HepG2 (cell line): ENCODE data around the gene LTB4R2. TPM values are rescaled to one million over a fixed set of nuclear protein-coding genes. Genes with fewer than 3 reads are reported as not detected.
A peak's percentile ranks its signal among the peaks of the same experiment; 100 is the strongest.

Experiments
- ATF6 ChIP-seq: sonication (generic); formaldehyde crosslinking; conservative IDR thresholded peaks from 2 replicates; pipeline ENCODE4 v1.4.0; 2020; ENCODE audit warnings: missing genetic modification reagents
- DR1 ChIP-seq: sonication (generic); formaldehyde crosslinking; IDR thresholded peaks from 2 replicates; pipeline ENCODE4 v1.8.0; 2021; ENCODE audit warnings: mild to moderate bottlenecking, missing genetic modification reagents, inconsistent platforms
- FOXA1 ChIP-seq, 2 experiments: fragments of 450-650 bp in 1 of 2; sonication (generic) in 1 of 2; formaldehyde crosslinking in 1 of 2; IDR thresholded peaks; 2 replicates each; pipeline versions ENCODE4 v1.4.0 to v1.6.1; 2016 to 2020; ENCODE audit warnings: missing genetic modification reagents in 1 of 2
- GPN1 ChIP-seq: sonication (generic); formaldehyde crosslinking; IDR thresholded peaks from 2 replicates; pipeline ENCODE4 v1.5.1; 2020; ENCODE audit warnings: missing genetic modification reagents, borderline replicate concordance
- HOXA5 ChIP-seq: sonication (generic); formaldehyde crosslinking; IDR thresholded peaks from 2 replicates; pipeline ENCODE4 v1.4.0; 2020; ENCODE audit warnings: missing genetic modification reagents
- KDM5B ChIP-seq: sonication (generic); formaldehyde crosslinking; IDR thresholded peaks from 2 replicates; pipeline ENCODE4 v1.4.0; 2020; ENCODE audit warnings: missing genetic modification reagents, mild to moderate bottlenecking, borderline replicate concordance
- KLF16 ChIP-seq, 2 experiments: sonication (generic) in 1 of 2; formaldehyde crosslinking in 1 of 2; IDR thresholded peaks; 2 replicates each; pipeline versions ENCODE4 v1.6.1 to v1.8.0; 2016 to 2023; ENCODE audit warnings: missing genetic modification reagents in 2 of 2, missing compliant biosample characterization in 1 of 2
- LCORL ChIP-seq, 2 experiments: fragments of 450-650 bp in 1 of 2; sonication (generic) in 1 of 2; formaldehyde crosslinking in 1 of 2; IDR thresholded peaks; 2 replicates each; pipeline versions ENCODE4 v1.5.0 to v1.6.1; 2017 to 2020; ENCODE audit warnings: antibody characterized with exemption in 1 of 2, missing genetic modification reagents in 1 of 2
- NFKBIZ ChIP-seq: IDR thresholded peaks from 2 replicates; pipeline ENCODE4 v1.6.1; 2018; ENCODE audit warnings: missing genetic modification reagents, missing compliant biosample characterization
- NFYB ChIP-seq: sonication (generic); formaldehyde crosslinking; IDR thresholded peaks from 2 replicates; pipeline ENCODE4 v1.4.0; 2020; ENCODE audit warnings: missing genetic modification reagents
- NR2F1 ChIP-seq, 2 experiments: fragments of 450-650 bp in 1 of 2; formaldehyde crosslinking in 1 of 2; IDR thresholded peaks; 2 replicates each; pipeline versions ENCODE4 v1.5.0 to v1.6.1; 2016 to 2020; ENCODE audit warnings: mild to moderate bottlenecking in 1 of 2, missing compliant biosample characterization in 1 of 2, missing genetic modification reagents in 1 of 2, moderate library complexity in 1 of 2
- TBX2 ChIP-seq: sonication (generic); formaldehyde crosslinking; IDR thresholded peaks from 2 replicates; pipeline ENCODE4 v1.5.0; 2020; ENCODE audit warnings: missing genetic modification reagents, mild to moderate bottlenecking, borderline replicate concordance
- THYN1 ChIP-seq: sonication (generic); formaldehyde crosslinking; IDR thresholded peaks from 2 replicates; pipeline ENCODE4 v1.8.1; 2023; ENCODE audit warnings: low read depth, mild to moderate bottlenecking, moderate library complexity, missing genetic modification reagents, borderline replicate concordance
- ZBTB26 ChIP-seq: IDR thresholded peaks from 2 replicates; pipeline ENCODE4 v1.6.1; 2016; ENCODE audit warnings: missing compliant biosample characterization, missing genetic modification reagents, borderline replicate concordance
- ZNF205 ChIP-seq: IDR thresholded peaks from 2 replicates; pipeline ENCODE4 v1.6.1; 2018; ENCODE audit warnings: missing biosample characterization, missing genetic modification reagents
- ZNF441 ChIP-seq: sonication (generic); formaldehyde crosslinking; IDR thresholded peaks from 2 replicates; pipeline ENCODE4 v1.7.0; 2021; ENCODE audit warnings: missing genetic modification reagents, borderline replicate concordance
- ZNF446 ChIP-seq: sonication (generic); formaldehyde crosslinking; IDR thresholded peaks from 2 replicates; pipeline ENCODE4 v1.5.0; 2020; ENCODE audit warnings: mild to moderate bottlenecking, missing genetic modification reagents
- polyA plus RNA-seq, 8 experiments: library from polyadenylated mRNA; depleted of rRNA in 3 of 8; stranded (reverse) in 7 of 8; unstranded in 1 of 8; fragments of >200 nt; fragmentation: Illumina TruSeq in 4 of 8; extraction: Trizol in 4 of 8; gene quantifications; 2 replicates each; pipeline versions ENCODE4 v1.2.1 to v1.2.3, GENCODE V29; 2011 to 2016; ENCODE audit warnings: low read depth in 4 of 8, missing spikeins in 1 of 8, mixed read lengths in 1 of 8; ENCODE audit not compliant: insufficient read depth in 1 of 8
- total RNA-seq, 5 experiments: library from RNA; depleted of rRNA; stranded (reverse); fragments of >200 nt; fragmentation: Illumina TruSeq; extraction: Trizol; gene quantifications; 2 replicates each; pipeline ENCODE4 v1.2.3, GENCODE V29; 2016; ENCODE audit warnings: low read depth in 1 of 5
- TF ChIP-seq, protein P1 (sequence below), 2 experiments: fragments of 450-650 bp in 1 of 2; sonication (generic) in 1 of 2; formaldehyde crosslinking; IDR thresholded peaks; 2 replicates each; pipeline versions ENCODE4 v1.5.0 to v1.8.0; 2020 to 2022; ENCODE audit warnings: mild to moderate bottlenecking in 1 of 2, missing genetic modification reagents in 1 of 2
- TF ChIP-seq, protein P2 (sequence below): sonication (generic); formaldehyde crosslinking; conservative IDR thresholded peaks from 2 replicates; pipeline ENCODE4 v1.8.0; 2022; ENCODE audit warnings: low read depth, missing genetic modification reagents
- TF ChIP-seq, protein P3 (sequence below): sonication (generic); formaldehyde crosslinking; IDR thresholded peaks from 2 replicates; pipeline ENCODE4 v1.8.0; 2022; ENCODE audit warnings: missing genetic modification reagents, mild to moderate bottlenecking, borderline replicate concordance

LTB4R2 gene
- total and polyA plus RNA-seq, 2 of the 13 experiments (the other 11 are each of a cell fraction or from before 2014, with no cell fraction given), result 3.9 to 6.9 TPM

GRCh38 chr14:24297190-24297964 lies 12.6 kb upstream of the LTB4R2 start (continued):
- TF ChIP-seq NFYB (CRISPR knock-in tag) (0 out of 2 replicates have a peak, but pooled peaks have one; percentile 29), ZBTB26 (CRISPR knock-in tag) (no peak), HOXA5 (CRISPR knock-in tag) (0 out of 2 replicates have a peak, but pooled peaks have one; percentile 77), ZNF441 (peak; percentile 18; the same call in 1 of the 2 replicates), LCORL (IDR thresholded peaks at IDR 0.05) (no peak; the same call in 1 of the 2 replicates), LCORL (CRISPR knock-in tag; IDR thresholded peaks at IDR 0.05) (peak; percentile 65; the same call in 1 of the 2 replicates), DR1 (CRISPR knock-in tag) (no peak), KDM5B (CRISPR knock-in tag) (no peak), FOXA1 (IDR thresholded peaks at IDR 0.05) (no peak), FOXA1 (CRISPR knock-in tag; IDR thresholded peaks at IDR 0.05) (no peak), GPN1 (CRISPR knock-in tag) (no peak), THYN1 (CRISPR knock-in tag) (no peak), TBX2 (CRISPR knock-in tag) (no peak), ZNF205 (CRISPR knock-in tag) (peak; percentile 34; the same call in 1 of the 2 replicates), KLF16 (CRISPR knock-in tag; IDR thresholded peaks at IDR 0.05) (peak in 1 of 2 experiments; percentile 48; a peak in 1 of 4 replicates), NFKBIZ (CRISPR knock-in tag) (no peak; the same call in 1 of the 2 replicates), ATF6 (CRISPR knock-in tag) (0 out of 2 replicates have a peak, but pooled peaks have one; percentile 7), ZNF446 (no peak), NR2F1 (CRISPR knock-in tag; IDR thresholded peaks at IDR 0.05) (0 out of 4 replicates have a peak, but pooled peaks of 1 of the 2 experiments have one; percentile 4)
- TF ChIP-seq, protein P1, sequence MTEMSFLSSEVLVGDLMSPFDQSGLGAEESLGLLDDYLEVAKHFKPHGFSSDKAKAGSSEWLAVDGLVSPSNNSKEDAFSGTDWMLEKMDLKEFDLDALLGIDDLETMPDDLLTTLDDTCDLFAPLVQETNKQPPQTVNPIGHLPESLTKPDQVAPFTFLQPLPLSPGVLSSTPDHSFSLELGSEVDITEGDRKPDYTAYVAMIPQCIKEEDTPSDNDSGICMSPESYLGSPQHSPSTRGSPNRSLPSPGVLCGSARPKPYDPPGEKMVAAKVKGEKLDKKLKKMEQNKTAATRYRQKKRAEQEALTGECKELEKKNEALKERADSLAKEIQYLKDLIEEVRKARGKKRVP (CRISPR knock-in tag; IDR thresholded peaks at IDR 0.05), result no peak
- TF ChIP-seq, protein P2, sequence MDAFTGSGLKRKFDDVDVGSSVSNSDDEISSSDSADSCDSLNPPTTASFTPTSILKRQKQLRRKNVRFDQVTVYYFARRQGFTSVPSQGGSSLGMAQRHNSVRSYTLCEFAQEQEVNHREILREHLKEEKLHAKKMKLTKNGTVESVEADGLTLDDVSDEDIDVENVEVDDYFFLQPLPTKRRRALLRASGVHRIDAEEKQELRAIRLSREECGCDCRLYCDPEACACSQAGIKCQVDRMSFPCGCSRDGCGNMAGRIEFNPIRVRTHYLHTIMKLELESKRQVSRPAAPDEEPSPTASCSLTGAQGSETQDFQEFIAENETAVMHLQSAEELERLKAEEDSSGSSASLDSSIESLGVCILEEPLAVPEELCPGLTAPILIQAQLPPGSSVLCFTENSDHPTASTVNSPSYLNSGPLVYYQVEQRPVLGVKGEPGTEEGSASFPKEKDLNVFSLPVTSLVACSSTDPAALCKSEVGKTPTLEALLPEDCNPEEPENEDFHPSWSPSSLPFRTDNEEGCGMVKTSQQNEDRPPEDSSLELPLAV (CRISPR knock-in tag), result no peak
- TF ChIP-seq, protein P3, sequence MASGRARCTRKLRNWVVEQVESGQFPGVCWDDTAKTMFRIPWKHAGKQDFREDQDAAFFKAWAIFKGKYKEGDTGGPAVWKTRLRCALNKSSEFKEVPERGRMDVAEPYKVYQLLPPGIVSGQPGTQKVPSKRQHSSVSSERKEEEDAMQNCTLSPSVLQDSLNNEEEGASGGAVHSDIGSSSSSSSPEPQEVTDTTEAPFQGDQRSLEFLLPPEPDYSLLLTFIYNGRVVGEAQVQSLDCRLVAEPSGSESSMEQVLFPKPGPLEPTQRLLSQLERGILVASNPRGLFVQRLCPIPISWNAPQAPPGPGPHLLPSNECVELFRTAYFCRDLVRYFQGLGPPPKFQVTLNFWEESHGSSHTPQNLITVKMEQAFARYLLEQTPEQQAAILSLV (CRISPR knock-in tag), result no peak
